CD4-positive, alpha-beta T cell treated with Interleukin-15 for 1 hour (primary cell): ENCODE results near the gene HJURP.

ENCODE experiments used
- DNase-seq: peaks from one replicate; pipeline ENCODE4 v3.0.0-alpha.2; 2020

The HJURP gene

GRCh38 chr2:233791151-233791882 lies 63.0 kb downstream of the HJURP start:
- no peak for DNase-seq

- DNase-seq: no peak
Observed at GRCh38 chr2:233789554-233789953, 64.8 kb downstream of the HJURP start.
